GM12892 (cell line): ENCODE measurements around the gene KRTAP10-6.

Experiments used
- POLR2A ChIP-seq: IDR thresholded peaks from 2 replicates; pipeline ENCODE4 v1.6.1; 2011; ENCODE audit warnings: low read depth, low read length, control low read depth
- POLR2AphosphoS5 ChIP-seq: IDR thresholded peaks from 2 replicates; pipeline ENCODE4 v1.6.1; 2011; ENCODE audit warnings: low read depth, low read length, control low read depth

DNA sequence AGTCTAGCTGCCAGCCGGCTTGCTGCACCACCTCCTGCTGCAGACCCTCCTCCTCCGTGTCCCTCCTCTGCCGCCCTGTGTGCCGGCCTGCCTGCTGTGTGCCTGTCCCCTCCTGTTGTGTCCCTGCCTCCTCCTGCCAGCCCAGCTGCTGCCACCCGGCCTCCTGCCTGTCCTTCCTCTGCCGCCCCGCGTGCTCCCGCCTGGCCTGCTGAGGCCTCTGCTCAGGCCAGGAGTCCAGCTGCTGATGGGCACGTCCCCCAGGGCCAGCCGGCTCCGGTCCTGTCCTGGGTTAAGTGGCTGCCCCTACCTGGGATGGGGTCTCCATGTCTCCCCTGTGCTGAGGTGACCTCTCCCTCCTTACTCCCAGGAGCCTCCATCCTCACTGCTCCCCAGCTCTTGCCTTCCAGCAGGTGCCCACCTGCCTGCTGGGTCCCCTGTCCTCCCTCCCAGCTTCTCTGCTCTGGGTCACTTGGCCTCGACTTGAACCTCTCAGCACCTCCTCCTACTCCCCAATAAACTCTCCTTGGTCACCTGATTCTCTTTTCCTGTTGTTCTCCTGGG lies 20.4 kb upstream of the KRTAP10-6 start:
- TF ChIP-seq POLR2A = no peak
- TF ChIP-seq POLR2AphosphoS5 = no peak
